ENCODE data around the gene M1AP. TPM values are rescaled to one million over a fixed set of nuclear protein-coding genes. Genes with fewer than 3 reads are reported as not detected.

The M1AP gene
- polyA plus RNA-seq, 3 donors, result 1.00 to 4.6 (median 1.8) TPM

DNA sequence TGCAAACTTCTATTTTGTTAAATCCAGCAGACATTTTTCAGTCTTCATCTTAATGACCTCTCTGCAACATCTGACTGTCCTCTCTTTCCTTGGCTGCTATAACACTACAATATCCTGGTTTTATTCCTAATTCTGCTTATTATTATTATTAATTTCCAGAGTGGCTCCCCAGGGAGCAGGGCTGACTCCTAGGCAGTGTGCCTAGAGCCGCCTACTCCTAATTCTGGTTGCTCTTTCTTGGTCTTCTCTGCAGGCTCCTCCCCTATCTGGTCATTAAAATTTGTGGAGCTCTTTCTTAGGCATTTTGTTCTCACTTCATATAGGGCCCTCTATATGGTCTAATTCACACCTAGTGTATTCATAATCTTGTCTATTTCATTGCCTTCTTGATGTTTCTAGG is 105.2 kb downstream of the M1AP start:
- no peaks in the 10 kb centered on the region for H3K9me3 Mint-ChIP-seq
- H3K27me3 Mint-ChIP-seq (ENCODE audit: low read depth in 3 of 3), result peaks cover 0 to 7% (median 4%) of the 10 kb centered on the region in 3 donors
- intact Hi-C loops (cut with micrococcal nuclease), result loop anchor here in 1 of 2 donors (10.0 kb wide), 1 partner anchor 148 kb away; no protein-coding TSS in a partner anchor
- H3K4me1 Mint-ChIP-seq, result peaks cover 12% of the 10 kb centered on the region
- no CpG with 5 or more reads among the region's 1 CpG for WGBS (ENCODE audit: insufficient coverage)
- H3K4me3 ChIP-seq (replicated peaks in 1 of 3; ENCODE audit: low read depth in 2 of 3, low read length in 3 of 3), result no peak overlapping the region
- TF ChIP-seq, protein P1, sequence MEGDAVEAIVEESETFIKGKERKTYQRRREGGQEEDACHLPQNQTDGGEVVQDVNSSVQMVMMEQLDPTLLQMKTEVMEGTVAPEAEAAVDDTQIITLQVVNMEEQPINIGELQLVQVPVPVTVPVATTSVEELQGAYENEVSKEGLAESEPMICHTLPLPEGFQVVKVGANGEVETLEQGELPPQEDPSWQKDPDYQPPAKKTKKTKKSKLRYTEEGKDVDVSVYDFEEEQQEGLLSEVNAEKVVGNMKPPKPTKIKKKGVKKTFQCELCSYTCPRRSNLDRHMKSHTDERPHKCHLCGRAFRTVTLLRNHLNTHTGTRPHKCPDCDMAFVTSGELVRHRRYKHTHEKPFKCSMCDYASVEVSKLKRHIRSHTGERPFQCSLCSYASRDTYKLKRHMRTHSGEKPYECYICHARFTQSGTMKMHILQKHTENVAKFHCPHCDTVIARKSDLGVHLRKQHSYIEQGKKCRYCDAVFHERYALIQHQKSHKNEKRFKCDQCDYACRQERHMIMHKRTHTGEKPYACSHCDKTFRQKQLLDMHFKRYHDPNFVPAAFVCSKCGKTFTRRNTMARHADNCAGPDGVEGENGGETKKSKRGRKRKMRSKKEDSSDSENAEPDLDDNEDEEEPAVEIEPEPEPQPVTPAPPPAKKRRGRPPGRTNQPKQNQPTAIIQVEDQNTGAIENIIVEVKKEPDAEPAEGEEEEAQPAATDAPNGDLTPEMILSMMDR (IDR thresholded peaks at IDR 0.05), result no peak
- H3K27me3 ChIP-seq (ENCODE audit: control insufficient read depth in 2 of 2, insufficient read depth in 2 of 2, low read length in 2 of 2), result no peaks in the 10 kb centered on the region
- DNase-seq, result no peak
- no peak overlapping the region for H3K27ac ChIP-seq (ENCODE audit: low read depth in 1 of 2, low read length in 2 of 2)
- no peaks in the 10 kb centered on the region for H3K9me3 ChIP-seq (replicated peaks in 1 of 2; ENCODE audit: control insufficient read depth in 1 of 2, insufficient read depth in 1 of 2, low read length in 2 of 2)
- H3K4me2 ChIP-seq (replicated peaks; ENCODE audit: extremely low read depth, low read length, poor library complexity, severe bottlenecking), result no peak overlapping the region
- H3K79me2 ChIP-seq (ENCODE audit: insufficient read depth, low read length), result no peaks in the 10 kb centered on the region
- no peak overlapping the region for H3K9ac ChIP-seq (ENCODE audit: insufficient read depth, low read length, poor library complexity, severe bottlenecking)
- H3K4me3 Mint-ChIP-seq, result no peak overlapping the region
- H3K27ac Mint-ChIP-seq, result no peak overlapping the region
- H3K36me3 ChIP-seq (replicated peaks in 1 of 2; ENCODE audit: control insufficient read depth in 1 of 2, insufficient read depth in 2 of 2, low read length in 2 of 2), result peaks cover 0 to 3% of the 10 kb centered on the region in 2 donors
- peaks cover 9 to 11% of the 10 kb centered on the region in 2 donors for H3K36me3 Mint-ChIP-seq
- peaks cover 6 to 10% of the 10 kb centered on the region in 2 donors for H3K4me1 ChIP-seq (ENCODE audit: control insufficient read depth in 1 of 2, insufficient read depth in 2 of 2, low read length in 2 of 2)
- no peak overlapping the region for H2AFZ ChIP-seq (ENCODE audit: insufficient read depth, low read depth, low read length, poor library complexity, severe bottlenecking)
- H4K20me1 ChIP-seq (ENCODE audit: insufficient read depth, low read length), result no peaks in the 10 kb centered on the region

DNA sequence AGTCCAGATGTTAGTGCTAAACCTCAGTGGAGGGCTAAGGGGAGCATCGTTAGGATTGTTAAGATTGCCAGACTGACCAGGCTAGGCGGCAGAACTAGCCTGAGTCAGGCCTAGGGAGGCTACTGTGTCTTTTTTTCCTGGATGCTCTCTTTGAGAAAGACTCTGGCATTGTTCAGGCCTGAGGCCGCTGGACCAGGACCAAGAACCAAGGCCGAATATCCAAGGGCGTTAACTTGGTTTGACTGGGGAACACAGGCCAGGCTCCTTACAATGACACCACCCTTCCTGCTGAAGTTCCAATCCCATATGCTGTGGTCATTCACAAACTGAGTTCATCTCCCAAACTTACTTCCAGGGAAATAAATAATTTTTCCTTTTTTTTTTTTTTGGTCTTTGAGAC is 107.8 kb downstream of the M1AP start:
- Histone ChIP-seq H3K4me1 (ENCODE audit: control insufficient read depth in 1 of 2, insufficient read depth in 2 of 2, low read length in 2 of 2) (peaks cover 6 to 10% of the 10 kb centered on the region in 2 donors), H3K4me2 (replicated peaks; ENCODE audit: extremely low read depth, low read length, poor library complexity, severe bottlenecking) (no peak overlapping the region), H3K27ac (ENCODE audit: low read depth in 1 of 2, low read length in 2 of 2) (no peak overlapping the region), H3K4me3 (replicated peaks in 1 of 3; ENCODE audit: low read depth in 2 of 3, low read length in 3 of 3) (no peak overlapping the region), H3K9ac (ENCODE audit: insufficient read depth, low read length, poor library complexity, severe bottlenecking) (no peak overlapping the region), H2AFZ (ENCODE audit: insufficient read depth, low read depth, low read length, poor library complexity, severe bottlenecking) (no peak overlapping the region), H3K9me3 (replicated peaks in 1 of 2; ENCODE audit: control insufficient read depth in 1 of 2, insufficient read depth in 1 of 2, low read length in 2 of 2) (no peaks in the 10 kb centered on the region), H4K20me1 (ENCODE audit: insufficient read depth, low read length) (no peaks in the 10 kb centered on the region), H3K27me3 (ENCODE audit: control insufficient read depth in 2 of 2, insufficient read depth in 2 of 2, low read length in 2 of 2) (no peaks in the 10 kb centered on the region), H3K79me2 (ENCODE audit: insufficient read depth, low read length) (no peaks in the 10 kb centered on the region), H3K36me3 (replicated peaks in 1 of 2; ENCODE audit: control insufficient read depth in 1 of 2, insufficient read depth in 2 of 2, low read length in 2 of 2) (peaks cover 0 to 3% of the 10 kb centered on the region in 2 donors)
- intact Hi-C loops (cut with micrococcal nuclease), result loop anchor here in 1 of 2 donors (10.0 kb wide), 1 partner anchor 145 kb away; no protein-coding TSS in a partner anchor
- Mint-ChIP-seq H3K4me1 (peaks cover 12% of the 10 kb centered on the region), H3K27me3 (ENCODE audit: low read depth in 3 of 3) (peaks cover 2 to 9% (median 4%) of the 10 kb centered on the region in 3 donors), H3K27ac (no peak overlapping the region), H3K4me3 (no peak overlapping the region), H3K36me3 (peaks cover 6 to 9% of the 10 kb centered on the region in 2 donors), H3K9me3 (no peaks in the 10 kb centered on the region)
- no peak for DNase-seq
- TF ChIP-seq, protein P1 (IDR thresholded peaks at IDR 0.05), result no peak
- WGBS (ENCODE audit: insufficient coverage), result 95% methylated on average over 5 of the region's 5 CpGs

Measured in CD14-positive monocyte (primary cell).